H9 (cell line): Measurements from ENCODE around the gene RPS21. TPM values are rescaled to one million over a fixed set of nuclear protein-coding genes. Genes with fewer than 3 reads are reported as not detected.

ENCODE experiments used
- DNase-seq: peaks from one replicate; pipeline ENCODE4 v3.0.0-alpha.2; 2017
- H2AFZ ChIP-seq: one replicate; pipeline ENCODE4 v1.6.1; 2013; ENCODE audit warnings: mild to moderate bottlenecking, low read length, control low read depth, moderate library complexity
- H2AK5ac ChIP-seq: 2 replicates; pipeline ENCODE4 v1.6.1; 2013; ENCODE audit warnings: low read length, control low read depth, mixed read lengths; ENCODE audit not compliant: insufficient read length
- H2BK120ac ChIP-seq: one replicate; pipeline ENCODE4 v1.6.1; 2013; ENCODE audit warnings: low read depth, mild to moderate bottlenecking, low read length, control low read depth, inconsistent platforms; ENCODE audit not compliant: poor library complexity, severe bottlenecking
- H2BK12ac ChIP-seq: 2 replicates; pipeline ENCODE4 v1.6.1; 2013; ENCODE audit warnings: low read length, control low read depth, mixed read lengths, low read depth; ENCODE audit not compliant: insufficient read length
- H2BK15ac ChIP-seq: 2 replicates; pipeline ENCODE4 v1.6.1; 2013; ENCODE audit warnings: low read depth, low read length, control low read depth
- H2BK20ac ChIP-seq: one replicate; pipeline ENCODE4 v1.6.1; 2013; ENCODE audit warnings: low read depth, mild to moderate bottlenecking, low read length, control low read depth, inconsistent platforms; ENCODE audit not compliant: poor library complexity, severe bottlenecking
- H2BK5ac ChIP-seq: 2 replicates; pipeline ENCODE4 v1.6.1; 2013; ENCODE audit warnings: low read length, control low read depth, mixed read lengths; ENCODE audit not compliant: insufficient read length
- H3K14ac ChIP-seq: 2 replicates; pipeline ENCODE4 v1.6.1; 2013; ENCODE audit warnings: low read length, control low read depth; ENCODE audit not compliant: insufficient read depth
- H3K18ac ChIP-seq: 2 replicates; pipeline ENCODE4 v1.6.1; 2013; ENCODE audit warnings: low read depth, mild to moderate bottlenecking, mixed read lengths, low read length, control low read depth; ENCODE audit not compliant: insufficient read length
- H3K23ac ChIP-seq: 2 replicates; pipeline ENCODE4 v1.6.1; 2013; ENCODE audit warnings: low read length, control low read depth, mixed read lengths, low read depth; ENCODE audit not compliant: insufficient read length
- H3K23me2 ChIP-seq: 2 replicates; pipeline ENCODE4 v1.6.1; 2013; ENCODE audit warnings: low read depth, mild to moderate bottlenecking, mixed read lengths, low read length, control low read depth; ENCODE audit not compliant: insufficient read length, poor library complexity, severe bottlenecking
- H3K27ac ChIP-seq: 2 replicates; pipeline ENCODE4 v1.5.1; 2013; ENCODE audit warnings: low read length, control low read depth, mixed read lengths, low read depth; ENCODE audit not compliant: insufficient read length
- H3K27me3 ChIP-seq: 2 replicates; pipeline ENCODE4 v1.6.1; 2013; ENCODE audit warnings: low read length, control low read depth, inconsistent platforms; ENCODE audit not compliant: insufficient read depth
- H3K4ac ChIP-seq: 2 replicates; pipeline ENCODE4 v1.6.1; 2013; ENCODE audit warnings: low read depth, mild to moderate bottlenecking, control low read depth, inconsistent platforms, low read length, moderate library complexity
- H3K4me1 ChIP-seq: 2 replicates; pipeline ENCODE4 v1.6.1; 2013; ENCODE audit warnings: low read length, control low read depth, inconsistent platforms; ENCODE audit not compliant: insufficient read depth
- H3K4me2 ChIP-seq: 2 replicates; pipeline ENCODE4 v1.6.1; 2013; ENCODE audit warnings: low read length, control low read depth, mixed read lengths; ENCODE audit not compliant: insufficient read length, insufficient read depth
- H3K56ac ChIP-seq: 2 replicates; pipeline ENCODE4 v1.6.1; 2013; ENCODE audit warnings: low read depth, mild to moderate bottlenecking, mixed read lengths, low read length, control low read depth; ENCODE audit not compliant: insufficient read length
- H3K79me1 ChIP-seq: 2 replicates; pipeline ENCODE4 v1.6.1; 2013; ENCODE audit warnings: low read depth, mild to moderate bottlenecking, moderate library complexity, low read length, control low read depth, inconsistent platforms; ENCODE audit not compliant: insufficient read depth, poor library complexity, severe bottlenecking
- H3K79me2 ChIP-seq: 2 replicates; pipeline ENCODE4 v1.6.1; 2013; ENCODE audit warnings: low read length, control low read depth, inconsistent platforms; ENCODE audit not compliant: insufficient read depth
- H3K9ac ChIP-seq: 2 replicates; pipeline ENCODE4 v1.6.1; 2013; ENCODE audit warnings: low read length, control low read depth, mixed read lengths; ENCODE audit not compliant: insufficient read length; ENCODE audit errors: extremely low read depth
- H3K9me3 ChIP-seq: one replicate; pipeline ENCODE4 v1.6.1; 2013; ENCODE audit warnings: low read depth, low read length, inconsistent platforms; ENCODE audit not compliant: control insufficient read depth
- H3T11ph ChIP-seq: one replicate; pipeline ENCODE4 v1.6.1; 2013; ENCODE audit warnings: mild to moderate bottlenecking, low read length, control low read depth, inconsistent platforms
- H4K20me1 ChIP-seq: one replicate; pipeline ENCODE4 v1.6.1; 2013; ENCODE audit not compliant: control insufficient read depth, insufficient read length, insufficient read depth
- H4K5ac ChIP-seq: 2 replicates; pipeline ENCODE4 v1.6.1; 2013; ENCODE audit warnings: low read depth, mild to moderate bottlenecking, mixed read lengths, low read length, control low read depth; ENCODE audit not compliant: insufficient read length
- H4K8ac ChIP-seq: replicated peaks from 2 replicates; pipeline ENCODE4 v1.6.1; 2013; ENCODE audit warnings: low read length, control low read depth, mixed read lengths, low read depth; ENCODE audit not compliant: insufficient read length
- H4K91ac ChIP-seq: 2 replicates; pipeline ENCODE4 v1.6.1; 2013; ENCODE audit warnings: low read depth, mild to moderate bottlenecking, moderate library complexity, mixed read lengths, low read length, control low read depth; ENCODE audit not compliant: insufficient read length
- H3K27ac Mint-ChIP-seq, 3 experiments: 2 replicates in 2 of 3; 3 replicates in 1 of 3; pipeline ENCODE4 v1.8.0; 2020 to 2021; ENCODE audit warnings: mixed read lengths in 3 of 3, mild to moderate bottlenecking in 1 of 3, moderate library complexity in 1 of 3
- H3K27me3 Mint-ChIP-seq: 2 replicates; pipeline ENCODE4 v1.8.0; 2021; ENCODE audit warnings: low read depth, mild to moderate bottlenecking, moderate library complexity, mixed read lengths
- H3K36me3 Mint-ChIP-seq, 3 experiments: 2 replicates in 2 of 3; 3 replicates in 1 of 3; pipeline ENCODE4 v1.8.0; 2020 to 2021; ENCODE audit warnings: low read depth in 3 of 3, mixed read lengths in 3 of 3; ENCODE audit not compliant: insufficient read depth in 1 of 3
- H3K4me1 Mint-ChIP-seq, 2 experiments: 2 replicates each; pipeline ENCODE4 v1.8.0; 2020; ENCODE audit warnings: mixed read lengths in 2 of 2
- H3K4me3 Mint-ChIP-seq, 2 experiments: 2 replicates in 1 of 2; 3 replicates in 1 of 2; pipeline ENCODE4 v1.8.0; 2020 to 2021; ENCODE audit warnings: mild to moderate bottlenecking in 2 of 2, mixed read lengths in 2 of 2, moderate library complexity in 1 of 2
- H3K9me3 Mint-ChIP-seq, 2 experiments: 2 replicates in 1 of 2; 3 replicates in 1 of 2; pipeline ENCODE4 v1.8.0; 2020; ENCODE audit warnings: mild to moderate bottlenecking in 2 of 2, mixed read lengths in 2 of 2, moderate library complexity in 1 of 2
- WGBS: extraction: QIAGEN DNeasy Blood & Tissue Kit; methylation state at CpG from one replicate; pipeline ENCODE4 v1.1.7; 2013; ENCODE audit warnings: missing lambda C conversion rate, low lambda C conversion rate, mixed read lengths; ENCODE audit not compliant: insufficient read length; ENCODE audit errors: extremely low coverage; 5-methylcytosine and 5-hydroxymethylcytosine counted together
- total RNA-seq: library from RNA; stranded (reverse); gene quantifications from 2 replicates; pipeline ENCODE4 v1.2.1, GENCODE V29; 2021
- TF ChIP-seq, protein P1 (sequence below): fragments of 200-600 bp; sonication (generic); conservative IDR thresholded peaks from 3 replicates; pipeline ENCODE4 v1.8.0; 2021; ENCODE audit warnings: antibody characterized with exemption, mild to moderate bottlenecking

The RPS21 gene
- total RNA-seq, 1 experiment from 2014 or later: 1,715 TPM

DNA sequence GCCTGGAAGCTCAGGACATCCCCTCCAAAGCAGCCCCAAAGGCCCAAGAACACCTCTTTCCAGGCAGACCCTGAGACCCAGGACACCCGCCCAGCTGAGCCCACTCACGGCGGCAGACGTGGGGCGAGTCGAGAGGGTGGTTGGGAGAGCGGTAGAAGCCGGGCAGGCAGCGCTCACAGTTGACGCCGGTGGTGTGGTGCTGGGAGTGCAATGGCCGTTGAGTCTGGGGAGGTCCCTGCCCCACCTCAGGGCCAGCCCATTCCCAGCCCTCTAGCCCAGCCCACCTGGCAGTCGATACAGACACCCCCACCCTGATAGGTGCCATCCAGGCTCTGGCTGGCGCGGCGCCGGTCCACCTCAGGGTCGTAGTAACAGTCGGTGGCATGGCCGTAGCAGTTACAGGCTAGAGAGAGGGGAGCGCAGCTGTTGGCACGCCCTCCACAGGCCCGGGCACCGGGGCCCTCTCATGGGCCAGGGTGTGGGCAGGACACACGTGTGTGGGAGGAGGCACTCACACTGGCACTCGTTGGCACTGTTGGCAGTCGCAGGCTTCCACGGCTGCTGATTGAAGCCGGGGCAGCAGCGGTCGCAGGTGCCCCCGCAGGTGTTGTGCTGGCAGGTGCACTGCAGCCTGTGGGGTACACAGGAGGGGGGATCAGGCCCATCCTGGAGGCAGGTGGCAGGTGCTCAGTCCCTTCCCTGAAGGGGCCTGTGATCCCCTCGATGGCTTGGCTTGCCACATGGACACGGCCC, 40.3 kb upstream of the RPS21 start:
- Histone ChIP-seq H2AFZ (no peak overlapping the region), H2BK15ac (no peak overlapping the region), H3K4me1 (no peaks in the 10 kb centered on the region), H2BK12ac (no peak overlapping the region), H3K4ac (no peak overlapping the region), H3K14ac (no peak overlapping the region), H3T11ph (no peak overlapping the region), H4K91ac (no peak overlapping the region), H3K9me3 (no peaks in the 10 kb centered on the region), H2BK20ac (no peak overlapping the region), H3K18ac (no peak overlapping the region), H2BK5ac (no peak overlapping the region), H3K27ac (no peak overlapping the region), H3K23ac (no peak overlapping the region), H3K4me2 (no peak overlapping the region), H3K79me2 (no peaks in the 10 kb centered on the region), H3K9ac (no peak overlapping the region), H2AK5ac (no peak overlapping the region), H4K20me1 (no peaks in the 10 kb centered on the region), H4K8ac (no peak overlapping the region), H2BK120ac (no peak overlapping the region), H3K27me3 (no peaks in the 10 kb centered on the region), H3K23me2 (no peaks in the 10 kb centered on the region), H3K79me1 (no peaks in the 10 kb centered on the region), H3K56ac (no peak overlapping the region), H4K5ac (no peak overlapping the region)
- WGBS: no CpG with 5 or more reads among the region's 34 CpGs
- TF ChIP-seq, protein P1, sequence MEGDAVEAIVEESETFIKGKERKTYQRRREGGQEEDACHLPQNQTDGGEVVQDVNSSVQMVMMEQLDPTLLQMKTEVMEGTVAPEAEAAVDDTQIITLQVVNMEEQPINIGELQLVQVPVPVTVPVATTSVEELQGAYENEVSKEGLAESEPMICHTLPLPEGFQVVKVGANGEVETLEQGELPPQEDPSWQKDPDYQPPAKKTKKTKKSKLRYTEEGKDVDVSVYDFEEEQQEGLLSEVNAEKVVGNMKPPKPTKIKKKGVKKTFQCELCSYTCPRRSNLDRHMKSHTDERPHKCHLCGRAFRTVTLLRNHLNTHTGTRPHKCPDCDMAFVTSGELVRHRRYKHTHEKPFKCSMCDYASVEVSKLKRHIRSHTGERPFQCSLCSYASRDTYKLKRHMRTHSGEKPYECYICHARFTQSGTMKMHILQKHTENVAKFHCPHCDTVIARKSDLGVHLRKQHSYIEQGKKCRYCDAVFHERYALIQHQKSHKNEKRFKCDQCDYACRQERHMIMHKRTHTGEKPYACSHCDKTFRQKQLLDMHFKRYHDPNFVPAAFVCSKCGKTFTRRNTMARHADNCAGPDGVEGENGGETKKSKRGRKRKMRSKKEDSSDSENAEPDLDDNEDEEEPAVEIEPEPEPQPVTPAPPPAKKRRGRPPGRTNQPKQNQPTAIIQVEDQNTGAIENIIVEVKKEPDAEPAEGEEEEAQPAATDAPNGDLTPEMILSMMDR: no peak
- Mint-ChIP-seq H3K4me1 (no peaks in the 10 kb centered on the region), H3K27ac (no peak overlapping the region), H3K4me3 (no peak overlapping the region), H3K27me3 (no peaks in the 10 kb centered on the region; the same call in 1 of the 2 replicates), H3K36me3 (peaks cover 21 to 81% (median 79%) of the 10 kb centered on the region in 3 experiments), H3K9me3 (peaks cover 9 to 18% of the 10 kb centered on the region in 2 experiments)
- DNase-seq: no peak
